Fibroblast of lung (primary cell): ENCODE results near the gene UBIAD1. TPM values are rescaled to one million over a fixed set of nuclear protein-coding genes. Genes with fewer than 3 reads are reported as not detected.

Experiments used
- DNase-seq, 2 donors: peaks; one replicate each; pipeline versions ENCODE4 v3.0.0 to v3.0.0-alpha.2; 2010; ENCODE audit warnings: low read depth in 2 of 2
- H2AFZ ChIP-seq: 2 replicates; pipeline ENCODE4 v1.5.1; 2012; ENCODE audit warnings: low read length, control low read depth, inconsistent platforms
- H3K27ac ChIP-seq: 2 replicates; pipeline ENCODE4 v1.5.1; 2011; ENCODE audit warnings: low read length, control low read depth; ENCODE audit not compliant: insufficient read depth
- H3K27me3 ChIP-seq: 2 replicates; pipeline ENCODE4 v1.5.1; 2011; ENCODE audit warnings: mild to moderate bottlenecking, low read length; ENCODE audit not compliant: control insufficient read depth, insufficient read depth
- H3K36me3 ChIP-seq: 2 replicates; pipeline ENCODE4 v1.5.1; 2011; ENCODE audit warnings: low read length; ENCODE audit not compliant: control insufficient read depth, insufficient read depth
- H3K4me1 ChIP-seq: 2 replicates; pipeline ENCODE4 v1.5.1; 2011; ENCODE audit warnings: low read length; ENCODE audit not compliant: control insufficient read depth, insufficient read depth; ENCODE audit errors: extremely low read depth
- H3K4me2 ChIP-seq: 2 replicates; pipeline ENCODE4 v1.5.1; 2011; ENCODE audit warnings: low read length, control low read depth; ENCODE audit not compliant: insufficient read depth; ENCODE audit errors: extremely low read depth
- H3K4me3 ChIP-seq, 4 experiments: fragments of 200-600 bp in 1 of 4; sonication (generic) in 1 of 4; replicated peaks in 1 of 4; 2 replicates each; pipeline ENCODE4 v1.5.1; 2011 to 2016; ENCODE audit warnings: low read length in 4 of 4, low read depth in 3 of 4, mild to moderate bottlenecking in 3 of 4, control low read depth in 2 of 4, inconsistent platforms in 1 of 4, mixed read lengths in 1 of 4; ENCODE audit not compliant: insufficient read depth in 1 of 4; ENCODE audit errors: control extremely low read depth in 1 of 4
- H3K79me2 ChIP-seq: 2 replicates; pipeline ENCODE4 v1.5.1; 2012; ENCODE audit warnings: mild to moderate bottlenecking, low read length, inconsistent platforms; ENCODE audit not compliant: control insufficient read depth, insufficient read depth
- H3K9ac ChIP-seq: 2 replicates; pipeline ENCODE4 v1.5.1; 2011; ENCODE audit warnings: mild to moderate bottlenecking, low read length, control low read depth; ENCODE audit not compliant: insufficient read depth
- H3K9me3 ChIP-seq: 2 replicates; pipeline ENCODE4 v1.5.1; 2012; ENCODE audit warnings: low read depth, low read length; ENCODE audit not compliant: control insufficient read depth, insufficient read depth
- H4K20me1 ChIP-seq: 2 replicates; pipeline ENCODE4 v1.5.1; 2011; ENCODE audit warnings: low read length; ENCODE audit not compliant: control insufficient read depth, insufficient read depth; ENCODE audit errors: extremely low read depth
- CTCF ChIP-seq, 2 donors: IDR thresholded peaks in 1 of 2; conservative IDR thresholded peaks in 1 of 2; 1 replicate in 1 of 2; 2 replicates in 1 of 2; pipeline ENCODE4 v1.5.1; 2011 to 2012; ENCODE audit warnings: low read length in 2 of 2, control low read depth in 1 of 2, inconsistent platforms in 1 of 2, low read depth in 1 of 2, mild to moderate bottlenecking in 1 of 2
- EZH2 ChIP-seq: IDR thresholded peaks from 2 replicates; pipeline ENCODE4 v1.5.1; 2012; ENCODE audit warnings: low read length, control low read depth, mild to moderate bottlenecking; ENCODE audit errors: missing control alignments
- polyA plus RNA-seq, 2 donors: library from polyadenylated mRNA; depleted of rRNA in 1 of 2; stranded (reverse) in 1 of 2; unstranded in 1 of 2; fragments of >200 nt; gene quantifications; 2 replicates each; pipeline ENCODE4 v1.2.1, GENCODE V29; 2011 to 2012; ENCODE audit warnings: missing spikeins in 1 of 2
- total RNA-seq: library from RNA; depleted of rRNA; stranded (reverse); fragments of >200 nt; gene quantifications from 2 replicates; pipeline ENCODE4 v1.2.1, GENCODE V29; 2014

Gene UBIAD1
- total and polyA plus RNA-seq, 2 donors (not counting 1 experiment from before 2014, with no cell fraction given): 7.1 to 7.6 TPM

GRCh38 chr1:11334261-11334804 is 61.3 kb downstream of the UBIAD1 start:
- Histone ChIP-seq H3K4me2 (no peak overlapping the region), H2AFZ (no peak overlapping the region), H3K9me3 (no peaks in the 10 kb centered on the region), H3K9ac (no peak overlapping the region), H3K27me3 (peaks cover 8% of the 10 kb centered on the region), H3K79me2 (no peaks in the 10 kb centered on the region), H3K27ac (no peak overlapping the region), H4K20me1 (no peaks in the 10 kb centered on the region), H3K4me3 (no peak overlapping the region), H3K4me1 (no peaks in the 10 kb centered on the region), H3K36me3 (no peaks in the 10 kb centered on the region)
- DNase-seq: no peak
- TF ChIP-seq EZH2: no peak
- TF ChIP-seq CTCF (conservative IDR thresholded peaks at IDR 0.05 in 1 of 2, IDR thresholded peaks at IDR 0.05 in 1 of 2; ENCODE audit: low read depth in 1 of 2, low read length in 2 of 2): no peak

GRCh38 chr1:11334821-11335220 is 61.8 kb downstream of the UBIAD1 start:
- TF ChIP-seq EZH2: no peak
- no peak for TF ChIP-seq CTCF (conservative IDR thresholded peaks at IDR 0.05 in 1 of 2, IDR thresholded peaks at IDR 0.05 in 1 of 2; ENCODE audit: low read depth in 1 of 2, low read length in 2 of 2)
- Histone ChIP-seq H3K27me3 (peaks cover 10% of the 10 kb centered on the region), H3K9ac (no peak overlapping the region), H3K36me3 (no peaks in the 10 kb centered on the region), H3K9me3 (no peaks in the 10 kb centered on the region), H3K4me2 (no peak overlapping the region), H3K4me1 (no peaks in the 10 kb centered on the region), H2AFZ (no peak overlapping the region), H3K4me3 (no peak overlapping the region), H4K20me1 (no peaks in the 10 kb centered on the region), H3K79me2 (no peaks in the 10 kb centered on the region), H3K27ac (no peak overlapping the region)
- DNase-seq: no peak

DNA sequence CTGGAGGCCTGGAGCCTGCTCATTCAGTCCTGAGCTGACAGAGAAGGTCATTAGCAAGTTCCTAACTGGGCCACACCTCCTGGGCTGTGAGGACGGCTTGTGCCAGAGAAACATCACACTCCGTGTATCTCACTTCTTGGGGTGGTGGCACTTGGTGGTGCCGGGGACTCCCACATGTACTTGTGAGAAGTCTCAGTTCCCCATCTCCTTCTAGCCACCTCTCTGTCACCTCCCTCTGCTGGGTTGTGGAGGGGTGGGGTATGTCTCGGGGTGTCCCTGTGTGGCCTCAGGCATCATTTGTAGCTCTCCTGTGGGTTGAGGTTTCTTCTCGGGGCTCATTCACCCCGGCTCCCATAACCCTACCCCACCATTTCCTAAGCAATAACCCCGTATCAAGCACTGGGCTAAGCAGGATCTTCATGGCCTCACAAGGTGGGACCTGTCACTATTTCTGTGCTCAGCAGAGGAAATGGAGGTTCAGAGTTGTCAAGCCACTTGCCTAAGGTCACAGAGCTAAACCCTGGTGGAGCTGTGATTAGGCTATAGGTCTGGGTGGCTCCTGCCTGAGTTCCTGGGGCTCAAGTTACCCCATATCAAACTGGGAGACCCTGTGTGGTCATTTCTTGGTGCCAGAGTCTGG is 62.5 kb downstream of the UBIAD1 start:
- Histone ChIP-seq H4K20me1 (no peaks in the 10 kb centered on the region), H3K9ac (no peak overlapping the region), H3K27me3 (peaks cover 16% of the 10 kb centered on the region), H3K79me2 (no peaks in the 10 kb centered on the region), H3K36me3 (no peaks in the 10 kb centered on the region), H3K4me2 (no peak overlapping the region), H2AFZ (no peak overlapping the region), H3K4me3 (no peak overlapping the region), H3K4me1 (no peaks in the 10 kb centered on the region), H3K27ac (no peak overlapping the region), H3K9me3 (no peaks in the 10 kb centered on the region)
- no peak for DNase-seq
- TF ChIP-seq EZH2: no peak
- TF ChIP-seq CTCF (conservative IDR thresholded peaks at IDR 0.05 in 1 of 2, IDR thresholded peaks at IDR 0.05 in 1 of 2; ENCODE audit: low read depth in 1 of 2, low read length in 2 of 2): no peak
